ENCODE measurements around the gene P2RX6.
A peak's percentile ranks its signal among the peaks of the same experiment; 100 is the strongest.

GRCh38 chr22:20981787-20982562 lies 33.0 kb upstream of the P2RX6 start, which contains the start of gene LZTR1:
- peak; percentile 93 to 94 for TF ChIP-seq POLR2A (IDR thresholded peaks at IDR 0.05)
- TF ChIP-seq CTCF (IDR thresholded peaks at IDR 0.05 in 4 of 5, conservative IDR thresholded peaks at IDR 0.05 in 1 of 5), result peak; percentile 34 to 78 (median 71)

All from gastrocnemius medialis (tissue), 4 donors.